GM12878 (cell line): ENCODE results near the gene RARS2.

Source experiments
- RAD51 ChIP-seq: fragments of 450-650 bp; IDR thresholded peaks from 2 replicates; pipeline ENCODE4 v1.6.1; 2016; ENCODE audit warnings: moderate library complexity, mild to moderate bottlenecking, inconsistent platforms
- SP1 ChIP-seq: IDR thresholded peaks from one replicate; pipeline ENCODE4 v1.6.1; 2011; ENCODE audit warnings: low read depth, low read length
- SREBF2 ChIP-seq: IDR thresholded peaks from 2 replicates; pipeline ENCODE4 v1.6.1; 2012; ENCODE audit warnings: mild to moderate bottlenecking, low read length
- ZNF24 ChIP-seq: fragments of 450-650 bp; IDR thresholded peaks from 2 replicates; pipeline ENCODE4 v1.6.1; 2017; ENCODE audit warnings: antibody characterized with exemption, mild to moderate bottlenecking
- TF ChIP-seq, protein P1 (sequence below), 3 experiments: IDR thresholded peaks in 2 of 3; conservative IDR thresholded peaks in 1 of 3; 2 replicates each; pipeline ENCODE4 v1.5.1; 2011; ENCODE audit warnings: low read depth in 3 of 3, low read length in 3 of 3, mild to moderate bottlenecking in 3 of 3, control low read depth in 2 of 3, moderate library complexity in 2 of 3, inconsistent platforms in 1 of 3, mixed read lengths in 1 of 3; ENCODE audit not compliant: control insufficient read depth in 2 of 3, insufficient read depth in 1 of 3; ENCODE audit errors: extremely low read depth in 1 of 3
- TF ChIP-seq, protein P2 (sequence below): IDR thresholded peaks from 2 replicates; pipeline ENCODE4 v1.6.1; 2012; ENCODE audit warnings: mild to moderate bottlenecking, low read depth, low read length

DNA sequence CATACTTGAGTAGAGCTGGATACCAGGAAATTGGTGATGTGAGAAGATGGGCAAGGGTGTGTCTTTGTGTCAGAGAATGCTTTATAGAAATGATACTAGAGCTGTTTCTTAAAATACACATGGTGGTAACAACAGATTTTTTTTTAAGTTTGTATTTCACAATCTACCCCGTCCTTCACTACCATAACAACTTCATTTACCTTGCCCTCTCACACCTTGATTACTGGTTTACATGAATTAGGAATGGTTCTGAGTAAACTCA is 45.4 kb downstream of the RARS2 start:
- TF ChIP-seq RAD51 (no peak), ZNF24 (no peak), SP1 (no peak), SREBF2 (no peak)
- TF ChIP-seq, protein P1, sequence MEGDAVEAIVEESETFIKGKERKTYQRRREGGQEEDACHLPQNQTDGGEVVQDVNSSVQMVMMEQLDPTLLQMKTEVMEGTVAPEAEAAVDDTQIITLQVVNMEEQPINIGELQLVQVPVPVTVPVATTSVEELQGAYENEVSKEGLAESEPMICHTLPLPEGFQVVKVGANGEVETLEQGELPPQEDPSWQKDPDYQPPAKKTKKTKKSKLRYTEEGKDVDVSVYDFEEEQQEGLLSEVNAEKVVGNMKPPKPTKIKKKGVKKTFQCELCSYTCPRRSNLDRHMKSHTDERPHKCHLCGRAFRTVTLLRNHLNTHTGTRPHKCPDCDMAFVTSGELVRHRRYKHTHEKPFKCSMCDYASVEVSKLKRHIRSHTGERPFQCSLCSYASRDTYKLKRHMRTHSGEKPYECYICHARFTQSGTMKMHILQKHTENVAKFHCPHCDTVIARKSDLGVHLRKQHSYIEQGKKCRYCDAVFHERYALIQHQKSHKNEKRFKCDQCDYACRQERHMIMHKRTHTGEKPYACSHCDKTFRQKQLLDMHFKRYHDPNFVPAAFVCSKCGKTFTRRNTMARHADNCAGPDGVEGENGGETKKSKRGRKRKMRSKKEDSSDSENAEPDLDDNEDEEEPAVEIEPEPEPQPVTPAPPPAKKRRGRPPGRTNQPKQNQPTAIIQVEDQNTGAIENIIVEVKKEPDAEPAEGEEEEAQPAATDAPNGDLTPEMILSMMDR (IDR thresholded peaks at IDR 0.05 in 2 of 3, conservative IDR thresholded peaks at IDR 0.05 in 1 of 3; ENCODE audit: control insufficient read depth in 2 of 3, extremely low read depth in 1 of 3, insufficient read depth in 1 of 3, low read depth in 3 of 3, low read length in 3 of 3): no peak
- TF ChIP-seq, protein P2, sequence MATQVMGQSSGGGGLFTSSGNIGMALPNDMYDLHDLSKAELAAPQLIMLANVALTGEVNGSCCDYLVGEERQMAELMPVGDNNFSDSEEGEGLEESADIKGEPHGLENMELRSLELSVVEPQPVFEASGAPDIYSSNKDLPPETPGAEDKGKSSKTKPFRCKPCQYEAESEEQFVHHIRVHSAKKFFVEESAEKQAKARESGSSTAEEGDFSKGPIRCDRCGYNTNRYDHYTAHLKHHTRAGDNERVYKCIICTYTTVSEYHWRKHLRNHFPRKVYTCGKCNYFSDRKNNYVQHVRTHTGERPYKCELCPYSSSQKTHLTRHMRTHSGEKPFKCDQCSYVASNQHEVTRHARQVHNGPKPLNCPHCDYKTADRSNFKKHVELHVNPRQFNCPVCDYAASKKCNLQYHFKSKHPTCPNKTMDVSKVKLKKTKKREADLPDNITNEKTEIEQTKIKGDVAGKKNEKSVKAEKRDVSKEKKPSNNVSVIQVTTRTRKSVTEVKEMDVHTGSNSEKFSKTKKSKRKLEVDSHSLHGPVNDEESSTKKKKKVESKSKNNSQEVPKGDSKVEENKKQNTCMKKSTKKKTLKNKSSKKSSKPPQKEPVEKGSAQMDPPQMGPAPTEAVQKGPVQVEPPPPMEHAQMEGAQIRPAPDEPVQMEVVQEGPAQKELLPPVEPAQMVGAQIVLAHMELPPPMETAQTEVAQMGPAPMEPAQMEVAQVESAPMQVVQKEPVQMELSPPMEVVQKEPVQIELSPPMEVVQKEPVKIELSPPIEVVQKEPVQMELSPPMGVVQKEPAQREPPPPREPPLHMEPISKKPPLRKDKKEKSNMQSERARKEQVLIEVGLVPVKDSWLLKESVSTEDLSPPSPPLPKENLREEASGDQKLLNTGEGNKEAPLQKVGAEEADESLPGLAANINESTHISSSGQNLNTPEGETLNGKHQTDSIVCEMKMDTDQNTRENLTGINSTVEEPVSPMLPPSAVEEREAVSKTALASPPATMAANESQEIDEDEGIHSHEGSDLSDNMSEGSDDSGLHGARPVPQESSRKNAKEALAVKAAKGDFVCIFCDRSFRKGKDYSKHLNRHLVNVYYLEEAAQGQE: no peak
